GM19025 (cell line): ENCODE results near the gene SV2C.
"Not testable (repeated sequence)": the region's sequence is repeated elsewhere in the genome, so short reads cannot be mapped to it uniquely, and the experiment has no call there.

ENCODE experiments used
- ATAC-seq: cut with Tn5 transposase; IDR thresholded peaks from one replicate; pipeline ENCODE4 v1.9.1; 2021; ENCODE audit warnings: mild to moderate bottlenecking, low read depth, moderate library complexity; ENCODE audit not compliant: unreplicated experiment

The SV2C gene, protein sequence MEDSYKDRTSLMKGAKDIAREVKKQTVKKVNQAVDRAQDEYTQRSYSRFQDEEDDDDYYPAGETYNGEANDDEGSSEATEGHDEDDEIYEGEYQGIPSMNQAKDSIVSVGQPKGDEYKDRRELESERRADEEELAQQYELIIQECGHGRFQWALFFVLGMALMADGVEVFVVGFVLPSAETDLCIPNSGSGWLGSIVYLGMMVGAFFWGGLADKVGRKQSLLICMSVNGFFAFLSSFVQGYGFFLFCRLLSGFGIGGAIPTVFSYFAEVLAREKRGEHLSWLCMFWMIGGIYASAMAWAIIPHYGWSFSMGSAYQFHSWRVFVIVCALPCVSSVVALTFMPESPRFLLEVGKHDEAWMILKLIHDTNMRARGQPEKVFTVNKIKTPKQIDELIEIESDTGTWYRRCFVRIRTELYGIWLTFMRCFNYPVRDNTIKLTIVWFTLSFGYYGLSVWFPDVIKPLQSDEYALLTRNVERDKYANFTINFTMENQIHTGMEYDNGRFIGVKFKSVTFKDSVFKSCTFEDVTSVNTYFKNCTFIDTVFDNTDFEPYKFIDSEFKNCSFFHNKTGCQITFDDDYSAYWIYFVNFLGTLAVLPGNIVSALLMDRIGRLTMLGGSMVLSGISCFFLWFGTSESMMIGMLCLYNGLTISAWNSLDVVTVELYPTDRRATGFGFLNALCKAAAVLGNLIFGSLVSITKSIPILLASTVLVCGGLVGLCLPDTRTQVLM

DNA sequence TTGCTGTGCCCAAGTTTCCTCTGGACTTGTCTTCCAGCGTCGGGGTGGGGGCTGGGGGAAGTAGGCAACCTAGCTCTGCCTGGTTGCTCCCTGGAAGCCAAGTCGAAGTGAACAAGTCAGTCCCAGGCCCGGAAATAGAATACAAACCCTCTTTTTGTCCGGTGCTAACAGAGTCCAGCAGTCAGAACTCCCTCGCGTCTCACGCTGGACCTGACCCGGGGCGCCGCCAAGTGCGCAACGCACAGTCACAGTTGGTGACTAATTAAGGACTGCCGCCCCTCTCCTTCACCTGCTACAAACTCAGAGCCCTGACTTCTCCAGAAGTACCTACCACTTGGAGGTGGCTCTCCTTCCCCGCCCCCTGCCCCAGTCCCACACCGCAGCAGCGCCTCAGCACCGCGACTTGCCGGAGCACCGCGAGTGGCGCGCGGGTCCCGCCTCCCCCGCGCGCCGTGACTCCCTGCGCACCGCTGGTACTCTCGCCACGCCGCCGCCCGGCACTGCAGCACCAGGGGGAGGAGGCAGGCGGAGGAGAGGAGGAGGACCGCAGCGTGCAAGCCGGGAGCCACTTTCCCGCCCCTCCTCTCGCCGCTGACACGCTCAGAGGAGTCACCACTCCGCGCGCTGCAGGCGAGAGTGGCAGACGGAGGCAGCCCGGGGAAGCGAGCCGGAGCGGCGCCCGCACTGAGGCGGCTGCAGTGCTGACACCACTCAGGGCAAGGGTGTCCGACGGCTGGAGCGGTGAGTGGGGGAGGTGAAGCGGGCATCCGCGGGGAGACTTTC is at the start of gene SV2C:
SV2C (plus strand) TSS at position 612 of the 783 bp plus-strand sequence. CDS start 48,368 bp downstream, outside the sequence.
- no peak for ATAC-seq

DNA sequence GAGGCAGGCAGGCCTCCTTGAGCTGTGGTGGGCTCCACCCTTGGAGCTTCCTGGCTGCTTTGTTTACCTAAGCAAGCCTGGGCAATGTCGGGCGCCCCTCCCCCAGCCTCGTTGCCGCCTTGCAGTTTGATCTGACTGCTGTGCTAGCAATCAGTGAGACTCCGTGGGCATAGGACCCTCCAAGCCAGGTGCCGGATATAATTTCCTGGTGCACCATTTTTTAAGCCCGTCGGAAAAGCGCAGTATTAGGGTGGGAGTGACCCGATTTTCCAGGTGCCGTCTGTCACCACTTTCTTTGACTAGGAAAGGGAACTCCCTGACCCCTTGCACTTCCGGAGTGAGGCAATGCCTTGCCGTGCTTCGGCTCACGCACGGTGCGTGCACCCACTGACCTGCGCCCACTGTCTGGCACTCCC is 45.4 kb upstream of the SV2C start:
- ATAC-seq = not testable (repeated sequence)

DNA sequence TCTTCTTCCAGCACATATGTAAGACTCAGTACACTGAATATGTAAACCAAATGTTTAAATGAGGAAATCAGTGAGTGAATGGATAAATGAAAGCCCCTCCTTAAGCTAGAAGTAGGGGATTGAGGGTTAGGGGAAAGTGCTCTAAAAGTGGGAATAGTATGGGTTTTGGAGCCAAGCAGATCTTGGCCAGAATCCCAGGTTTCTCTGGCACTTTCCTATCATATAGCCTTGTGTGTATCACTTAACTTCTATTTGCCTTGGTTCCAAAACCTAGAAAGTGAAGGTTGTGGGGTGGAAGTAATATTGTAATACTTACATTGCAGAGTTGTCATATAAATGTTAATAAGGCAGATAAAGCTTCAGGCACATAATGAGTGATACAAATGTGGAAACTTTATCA is 45.0 kb upstream of the SV2C start:
- no peak for ATAC-seq

DNA sequence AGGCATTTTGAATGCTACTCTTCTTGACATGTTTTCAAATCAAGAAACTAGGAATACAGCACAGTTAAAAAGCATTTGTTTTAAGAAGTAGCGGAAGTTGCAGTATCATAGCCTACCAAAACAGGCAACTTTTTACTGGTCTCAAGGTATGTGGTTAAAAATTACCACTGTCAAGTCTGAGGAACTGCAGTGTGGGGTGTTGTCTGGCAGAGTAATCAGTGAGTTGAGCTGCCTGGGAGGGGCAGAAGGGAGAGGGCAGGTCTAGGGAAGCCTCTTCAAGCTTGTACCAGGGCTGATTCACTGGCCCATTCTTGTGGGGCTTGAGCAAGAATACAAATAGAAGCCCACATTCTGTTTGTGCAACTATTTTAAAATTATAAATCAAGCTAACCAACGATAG is 42.4 kb upstream of the SV2C start:
- no peak for ATAC-seq

DNA sequence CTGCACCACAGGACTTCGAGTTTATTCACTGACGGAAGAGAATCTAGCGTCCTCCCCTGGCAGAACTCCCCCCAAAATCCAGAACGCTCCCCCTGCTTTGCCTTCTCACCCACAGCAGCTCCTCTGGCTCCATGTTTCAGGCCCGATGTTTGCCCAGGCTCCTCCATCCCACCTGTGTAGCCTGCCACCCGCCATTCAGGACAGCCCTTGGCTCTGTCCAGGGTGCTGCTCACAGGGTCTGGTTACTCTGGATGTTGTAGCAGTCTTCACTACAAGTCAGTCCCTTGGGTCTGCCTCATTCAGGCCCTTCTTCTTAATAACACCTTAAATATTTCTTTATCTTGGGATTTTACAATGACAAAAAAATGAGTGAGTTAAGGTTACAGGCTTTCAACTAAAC is 41.3 kb upstream of the SV2C start:
- no peak for ATAC-seq

DNA sequence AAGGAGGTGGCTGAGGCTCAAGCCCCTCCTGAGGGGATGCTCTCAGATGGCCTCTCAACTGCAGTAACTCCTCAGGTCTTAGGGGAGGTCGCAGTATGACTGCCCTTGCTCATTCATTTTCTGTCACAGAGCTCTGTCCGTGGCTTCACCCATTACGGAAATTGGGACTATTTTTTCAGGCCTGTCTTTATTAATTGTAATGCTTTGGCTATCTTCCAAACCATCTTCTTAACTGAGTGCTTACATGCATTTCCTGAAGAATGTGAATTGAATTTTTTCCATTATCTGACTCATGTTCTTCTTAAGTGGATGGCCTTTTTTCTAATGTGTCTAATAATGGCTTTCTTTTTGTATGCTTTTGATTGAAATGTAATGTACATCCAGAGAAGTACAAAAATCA is 36.4 kb upstream of the SV2C start:
- ATAC-seq = no peak

DNA sequence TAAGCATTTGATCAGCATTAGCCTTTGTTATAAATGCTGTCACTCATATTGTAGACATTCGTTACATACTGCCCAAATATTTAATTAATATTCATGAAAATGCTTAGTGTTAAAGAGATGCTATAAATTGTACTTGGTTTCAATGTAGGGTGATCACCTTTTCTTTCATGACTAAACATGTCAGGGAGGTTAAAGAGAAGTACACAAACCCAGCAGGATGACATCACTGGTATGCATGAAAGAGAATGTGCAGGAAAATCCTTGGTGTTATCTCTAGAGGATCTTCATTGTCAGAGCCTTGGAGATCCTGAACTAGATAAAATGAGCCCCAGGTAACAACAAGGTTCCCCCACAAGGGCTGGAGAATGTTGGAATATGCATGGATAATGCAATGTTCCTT is 33.0 kb upstream of the SV2C start:
- no peak for ATAC-seq

DNA sequence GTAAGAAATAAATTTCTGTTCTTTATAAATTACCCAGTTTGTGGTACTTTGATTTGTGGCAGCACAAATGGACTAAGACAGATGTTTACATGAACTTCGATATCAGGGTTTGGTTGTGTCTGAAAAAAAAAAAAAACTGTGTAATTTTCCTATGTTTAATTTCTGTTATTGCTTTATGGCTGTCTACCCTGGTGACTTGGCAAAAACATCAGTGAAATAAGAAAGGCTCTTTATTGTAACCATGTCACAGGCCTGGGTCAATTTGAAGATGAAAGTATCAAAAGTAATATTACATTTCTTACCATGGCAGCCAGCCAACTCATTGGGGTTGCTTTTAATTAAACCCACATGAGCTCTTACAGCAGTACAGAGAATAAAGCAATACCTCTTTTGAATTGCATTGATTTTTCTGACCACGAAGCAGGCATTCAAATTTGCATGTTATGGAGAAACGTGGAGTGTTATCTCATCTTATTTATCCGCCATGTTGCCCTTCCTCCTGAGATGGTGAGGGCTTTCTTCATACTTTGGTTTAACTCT is 20.6 kb upstream of the SV2C start:
- ATAC-seq = no peak

DNA sequence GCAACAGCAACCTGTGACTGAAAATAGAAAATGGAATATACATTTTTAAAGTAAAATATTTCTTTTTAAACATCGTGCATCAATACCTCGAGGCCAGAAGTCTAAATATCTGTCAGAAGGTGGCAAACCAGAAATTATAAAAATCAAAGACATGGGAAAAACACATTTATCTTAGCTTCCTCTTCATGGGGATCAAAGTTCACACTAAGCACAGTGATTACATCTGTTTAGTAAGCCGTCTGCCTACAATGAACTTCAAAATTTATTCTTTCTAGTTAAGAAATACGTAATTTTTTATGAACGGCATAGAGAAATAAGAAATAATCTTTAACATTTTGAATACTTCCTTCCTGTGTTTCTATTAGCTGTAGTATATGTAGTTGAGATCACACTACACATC is 17.9 kb upstream of the SV2C start:
- ATAC-seq = no peak

DNA sequence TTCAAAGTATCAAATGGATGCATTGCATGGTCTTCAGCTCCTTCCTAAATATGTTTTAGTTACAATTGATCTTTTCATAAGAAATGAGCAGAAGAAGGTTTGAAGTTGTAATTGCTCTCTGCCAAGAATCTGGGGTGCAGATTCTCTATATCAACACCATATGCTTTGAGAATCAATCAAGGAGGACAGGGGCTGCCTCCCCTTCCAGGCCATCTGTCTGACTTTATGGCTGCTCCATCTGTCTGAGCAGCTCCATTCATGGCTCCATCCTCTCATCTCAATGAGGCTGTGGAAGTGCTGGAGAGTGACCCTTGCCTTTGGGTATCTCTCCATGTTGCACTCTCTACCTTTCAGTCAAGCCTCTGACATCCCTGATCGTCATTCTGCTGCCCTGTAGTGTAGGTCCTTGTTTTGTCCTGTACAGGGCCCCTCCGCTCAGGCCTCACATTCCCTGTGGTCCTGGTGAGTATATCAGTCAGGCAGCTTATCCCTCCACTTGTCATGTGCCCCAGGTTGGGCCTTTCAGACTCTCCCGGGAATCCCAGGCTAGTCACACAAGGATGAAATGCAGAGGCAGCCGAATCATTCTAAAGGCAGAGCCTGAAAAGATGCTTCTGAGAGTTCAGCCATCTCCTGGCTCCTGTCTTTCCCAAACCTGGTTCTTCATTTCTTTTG is 14.0 kb upstream of the SV2C start:
- ATAC-seq = no peak

DNA sequence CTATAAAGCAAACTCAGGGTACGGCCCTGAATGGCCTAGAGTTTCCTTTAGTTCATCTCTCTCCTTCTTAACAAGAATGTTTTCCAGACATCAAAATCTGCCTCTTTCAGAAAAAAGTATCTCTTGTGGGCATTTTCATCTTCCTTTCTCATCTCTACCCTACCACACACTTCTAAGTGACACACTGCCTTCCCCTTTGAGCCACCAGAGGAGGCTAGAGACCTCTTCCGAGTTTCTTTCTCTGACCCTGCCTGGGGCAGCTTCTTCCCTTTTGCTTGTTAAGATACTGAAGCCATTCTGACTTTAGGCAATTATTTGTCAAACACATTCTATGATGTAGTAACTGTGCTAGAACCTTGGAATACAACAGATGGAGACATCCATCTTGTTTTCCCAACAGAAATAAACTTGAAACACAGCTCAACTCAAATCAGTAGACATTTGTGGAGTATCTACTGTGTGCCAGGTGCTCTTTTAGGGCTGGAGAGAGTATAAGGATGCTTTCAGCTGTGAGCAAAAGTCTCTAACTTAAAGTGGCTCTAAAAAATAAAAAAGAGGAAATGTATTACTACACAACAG is 8.6 kb upstream of the SV2C start:
- ATAC-seq = no peak

DNA sequence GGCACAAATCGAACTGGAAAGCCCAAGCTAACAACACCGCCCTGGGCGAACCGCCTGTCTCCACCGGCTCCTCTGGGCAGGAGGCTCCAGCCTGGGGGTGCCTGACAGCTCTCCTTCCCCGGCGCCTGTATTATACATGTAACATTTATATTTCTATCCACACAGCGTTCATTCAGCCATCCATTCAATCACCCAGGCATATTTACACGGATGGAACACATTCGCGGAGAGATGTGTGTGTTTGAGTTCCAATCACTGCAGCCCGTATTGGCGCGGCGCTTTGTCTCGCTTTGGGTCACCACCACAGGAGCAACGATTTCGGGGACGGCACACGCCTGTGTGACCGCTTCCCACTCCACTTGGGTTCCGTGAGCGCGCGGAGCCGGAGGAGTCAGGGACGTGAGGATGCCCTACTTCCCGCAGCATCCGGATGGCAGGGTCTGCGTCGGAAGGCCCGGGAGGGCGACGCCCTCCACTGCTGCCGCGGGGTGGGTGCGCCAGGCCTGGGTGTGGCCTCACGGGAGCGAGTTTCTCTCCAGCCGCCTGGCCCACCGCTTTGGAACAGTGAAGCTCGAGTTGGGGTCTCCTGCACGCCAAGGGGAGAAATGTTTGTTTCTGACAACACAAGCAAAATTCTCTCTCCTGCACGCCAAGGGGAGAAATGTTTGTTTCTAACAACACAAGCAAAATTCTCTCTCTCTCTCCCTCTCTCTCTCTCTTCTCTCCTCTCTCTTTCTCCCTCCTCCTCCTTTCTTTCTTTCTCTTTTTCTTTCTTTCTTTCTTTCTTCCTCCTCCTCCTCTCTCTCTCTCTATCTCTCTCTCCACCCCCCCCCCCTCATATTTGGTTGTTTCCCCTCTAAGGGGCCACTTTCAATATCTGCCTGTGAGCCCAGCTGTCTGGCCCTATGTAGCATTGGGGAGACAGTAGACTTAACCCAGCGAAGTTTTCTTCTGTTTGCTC is 1.1 kb upstream of the SV2C start:
- ATAC-seq = no peak

DNA sequence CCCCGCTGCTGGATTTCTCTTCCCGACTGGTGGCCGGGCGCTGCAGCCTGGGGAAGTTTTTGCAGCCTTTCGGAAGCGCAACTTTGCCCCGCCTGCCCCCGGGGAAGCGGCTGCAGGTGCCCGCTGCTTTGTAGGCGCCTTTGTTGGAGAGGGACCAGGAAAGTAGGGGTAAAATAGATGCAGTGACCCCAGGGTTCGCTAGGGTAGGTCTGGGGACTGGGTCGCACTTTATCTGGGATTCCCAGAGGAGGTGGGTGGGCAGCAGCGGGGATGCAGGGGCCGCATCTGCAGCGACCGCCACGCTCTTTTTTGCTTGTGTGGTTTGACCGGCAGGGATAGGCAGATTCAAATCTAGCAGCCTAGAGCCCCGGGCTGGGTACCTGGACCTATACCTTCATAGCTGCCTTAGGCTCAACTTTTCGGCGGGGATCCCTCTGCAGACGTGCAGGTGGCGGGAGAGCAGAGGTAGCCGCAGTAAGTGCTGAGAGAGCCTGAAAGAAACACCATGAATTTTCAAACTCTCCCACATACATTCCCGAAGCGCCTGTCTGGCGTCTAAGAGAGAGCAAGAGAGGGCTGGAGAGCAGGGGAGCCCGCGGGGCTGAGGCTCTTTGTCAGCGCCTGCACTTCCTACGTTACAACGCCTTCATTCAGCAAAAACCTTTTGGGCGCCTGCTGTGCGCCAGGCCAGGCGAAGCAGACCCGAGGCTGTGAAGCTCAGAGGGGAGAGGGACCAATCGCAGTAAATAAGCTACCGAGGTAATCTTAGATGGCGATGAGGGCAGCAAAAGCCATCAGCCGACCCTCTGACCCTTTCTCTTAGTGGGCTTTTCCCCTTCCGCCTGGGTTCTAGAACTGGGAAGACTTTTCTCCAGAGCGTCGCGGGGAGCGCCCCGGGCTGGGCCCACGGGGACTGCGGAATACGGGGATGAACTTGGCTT is 642 bp downstream of the SV2C start:
- ATAC-seq = no peak

DNA sequence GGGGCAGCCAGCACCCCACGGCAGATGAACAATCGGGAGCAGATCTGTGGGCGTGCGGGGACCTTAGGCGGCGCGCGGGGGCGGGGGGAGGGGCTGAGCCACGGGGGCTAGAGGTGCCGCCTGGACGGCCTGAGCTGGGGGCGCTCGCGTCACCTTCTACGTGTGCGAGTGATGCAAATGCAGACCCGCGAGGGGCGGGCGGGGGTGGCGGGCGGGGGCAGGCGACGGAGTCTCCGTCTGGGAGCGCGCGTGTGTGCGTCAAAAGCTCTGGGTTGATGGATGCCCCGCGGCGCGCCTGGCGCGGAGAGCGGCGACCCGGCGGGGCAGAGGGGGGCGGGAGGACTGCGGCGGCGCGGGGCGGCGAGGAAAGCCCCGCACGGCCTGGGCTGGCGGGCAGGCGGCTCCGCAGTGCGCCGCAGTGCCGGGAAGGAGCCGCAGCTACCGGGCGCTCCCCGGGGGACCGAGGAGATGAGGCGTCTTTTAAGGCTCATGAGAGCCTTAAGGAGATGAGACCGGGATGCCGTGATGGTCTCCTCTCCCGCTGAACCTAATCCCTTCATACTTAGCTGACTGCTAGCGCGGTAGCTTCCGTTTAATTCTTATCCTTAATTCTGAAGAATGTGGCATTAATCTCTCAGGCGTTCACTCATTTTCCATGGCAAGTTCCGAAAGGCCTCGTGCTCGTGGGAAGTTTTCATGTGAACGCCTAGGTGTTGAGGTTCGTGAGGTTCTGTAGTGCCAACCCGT is 1.5 kb downstream of the SV2C start:
- no peak for ATAC-seq

DNA sequence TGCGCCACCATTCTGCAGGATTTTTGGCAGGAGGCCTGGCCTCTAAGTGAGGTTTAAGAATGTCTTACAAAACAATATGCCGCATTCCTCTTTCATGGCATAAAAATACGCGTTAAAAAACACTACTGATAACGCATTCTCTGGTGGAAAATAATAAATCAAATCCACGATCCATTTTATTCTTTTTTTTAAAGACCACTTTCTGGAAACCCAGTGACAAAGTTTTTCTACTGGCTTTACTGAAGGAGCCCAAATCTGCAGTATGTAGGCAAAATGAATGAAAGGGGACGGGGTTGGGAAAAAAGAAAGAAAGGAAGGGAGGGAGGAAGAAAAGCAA is 2.0 kb downstream of the SV2C start:
- no peak for ATAC-seq

DNA sequence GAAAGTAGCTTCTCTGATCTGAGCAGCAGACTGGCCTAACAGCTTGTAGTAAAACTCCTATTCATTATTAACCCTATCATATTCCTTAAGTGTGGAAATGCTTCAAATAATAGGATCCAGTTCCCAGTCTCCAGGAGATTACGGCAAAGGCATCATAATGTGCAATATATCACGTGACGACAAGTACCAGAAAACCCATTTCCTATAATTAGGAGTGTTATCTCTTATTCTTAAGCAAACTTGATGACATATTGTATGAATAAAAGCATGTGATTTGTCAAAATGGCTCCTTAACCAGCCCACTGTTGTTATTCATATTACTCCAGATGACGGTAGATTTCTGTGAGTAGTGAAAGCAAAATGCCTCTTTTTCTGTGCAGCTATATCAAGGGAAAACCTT is 2.9 kb downstream of the SV2C start:
- ATAC-seq = no peak

DNA sequence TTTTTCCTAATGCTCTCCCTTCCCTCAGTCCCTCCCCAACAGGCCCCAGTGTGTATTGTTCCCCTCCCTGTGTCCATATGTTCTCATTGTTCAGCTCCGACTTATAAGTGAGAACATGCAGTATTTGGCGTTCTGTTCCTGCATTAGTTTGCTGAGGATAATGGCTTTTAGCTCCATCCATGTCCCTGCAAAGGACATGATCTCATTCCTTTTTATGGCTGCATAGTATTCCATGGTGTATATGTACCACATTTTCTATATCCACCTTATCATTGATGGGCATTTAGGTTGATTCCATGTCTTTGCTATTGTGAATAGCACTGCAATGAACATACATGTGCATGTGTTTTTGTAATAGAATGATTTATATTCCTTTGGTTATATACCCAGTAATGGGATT is 6.0 kb downstream of the SV2C start:
- ATAC-seq = not testable (repeated sequence)
